Astrocyte of the cerebellum (primary cell): ENCODE measurements around the gene DOCK2.
"Not testable (repeated sequence)": the region's sequence is repeated elsewhere in the genome, so short reads cannot be mapped to it uniquely, and the experiment has no call there.

Experiments
- DNase-seq: peaks from one replicate; pipeline ENCODE4 v3.0.0-alpha.2; 2011; ENCODE audit warnings: low read depth
- H3K4me3 ChIP-seq: 2 replicates; pipeline ENCODE4 v1.5.1; 2011; ENCODE audit warnings: mild to moderate bottlenecking, low read depth, low read length, moderate library complexity
- in situ Hi-C: cut with HindIII; loops from 2 replicates; pipeline ENCODE4 v1.10.0; 2017; ENCODE audit warnings: low sequenced_read_pairs
- TF ChIP-seq, protein P1 (sequence below): IDR thresholded peaks from 2 replicates; pipeline ENCODE4 v1.5.1; 2012; ENCODE audit warnings: low read length, low read depth, moderate library complexity, mild to moderate bottlenecking; ENCODE audit errors: missing control alignments

DOCK2 gene

DNA sequence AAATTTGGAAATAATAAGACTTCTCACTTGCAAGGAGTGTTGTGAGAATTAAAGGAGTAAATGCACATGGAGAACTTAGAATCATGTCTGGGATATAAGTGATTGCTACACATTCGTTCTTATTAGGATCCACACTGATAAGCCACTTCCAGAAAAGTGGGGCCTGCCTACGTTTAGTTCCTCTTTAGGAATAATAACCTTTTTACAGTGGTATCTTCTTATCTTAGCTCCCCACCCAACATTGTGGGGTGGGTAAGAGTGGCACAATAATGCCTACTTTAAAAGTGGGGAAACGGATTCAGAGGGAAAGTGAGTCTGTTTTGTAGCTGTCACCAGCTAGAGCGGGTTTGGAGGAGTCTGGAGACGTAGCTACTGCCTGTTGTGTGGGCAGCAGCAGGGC, 16.0 kb downstream of the DOCK2 start:
- TF ChIP-seq, protein P1, sequence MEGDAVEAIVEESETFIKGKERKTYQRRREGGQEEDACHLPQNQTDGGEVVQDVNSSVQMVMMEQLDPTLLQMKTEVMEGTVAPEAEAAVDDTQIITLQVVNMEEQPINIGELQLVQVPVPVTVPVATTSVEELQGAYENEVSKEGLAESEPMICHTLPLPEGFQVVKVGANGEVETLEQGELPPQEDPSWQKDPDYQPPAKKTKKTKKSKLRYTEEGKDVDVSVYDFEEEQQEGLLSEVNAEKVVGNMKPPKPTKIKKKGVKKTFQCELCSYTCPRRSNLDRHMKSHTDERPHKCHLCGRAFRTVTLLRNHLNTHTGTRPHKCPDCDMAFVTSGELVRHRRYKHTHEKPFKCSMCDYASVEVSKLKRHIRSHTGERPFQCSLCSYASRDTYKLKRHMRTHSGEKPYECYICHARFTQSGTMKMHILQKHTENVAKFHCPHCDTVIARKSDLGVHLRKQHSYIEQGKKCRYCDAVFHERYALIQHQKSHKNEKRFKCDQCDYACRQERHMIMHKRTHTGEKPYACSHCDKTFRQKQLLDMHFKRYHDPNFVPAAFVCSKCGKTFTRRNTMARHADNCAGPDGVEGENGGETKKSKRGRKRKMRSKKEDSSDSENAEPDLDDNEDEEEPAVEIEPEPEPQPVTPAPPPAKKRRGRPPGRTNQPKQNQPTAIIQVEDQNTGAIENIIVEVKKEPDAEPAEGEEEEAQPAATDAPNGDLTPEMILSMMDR, result no peak
- H3K4me3 ChIP-seq, result no peak overlapping the region
- DNase-seq, result no peak
- in situ Hi-C loops, result no loop called here

DNA sequence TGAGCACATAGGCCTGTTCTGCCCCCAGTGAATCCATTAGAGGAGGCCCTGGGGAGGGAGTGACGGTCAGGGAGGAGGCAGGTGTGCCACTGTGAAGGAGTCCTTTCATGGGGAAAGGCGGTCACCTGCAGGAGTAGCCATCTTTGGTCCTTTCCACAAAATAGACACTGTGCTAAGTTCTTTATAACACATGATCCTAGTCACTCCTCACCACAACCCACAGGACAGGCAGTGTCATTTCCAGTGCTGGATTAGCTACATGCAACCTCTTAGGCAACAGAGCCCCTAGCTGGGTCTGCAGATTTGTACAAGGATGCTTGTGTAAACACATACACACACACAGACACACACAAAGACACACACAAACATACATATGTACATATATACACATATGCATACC, 18.3 kb downstream of the DOCK2 start:
- no peak overlapping the region for H3K4me3 ChIP-seq
- in situ Hi-C loops, result no loop called here
- TF ChIP-seq, protein P1, result no peak
- no peak for DNase-seq

DNA sequence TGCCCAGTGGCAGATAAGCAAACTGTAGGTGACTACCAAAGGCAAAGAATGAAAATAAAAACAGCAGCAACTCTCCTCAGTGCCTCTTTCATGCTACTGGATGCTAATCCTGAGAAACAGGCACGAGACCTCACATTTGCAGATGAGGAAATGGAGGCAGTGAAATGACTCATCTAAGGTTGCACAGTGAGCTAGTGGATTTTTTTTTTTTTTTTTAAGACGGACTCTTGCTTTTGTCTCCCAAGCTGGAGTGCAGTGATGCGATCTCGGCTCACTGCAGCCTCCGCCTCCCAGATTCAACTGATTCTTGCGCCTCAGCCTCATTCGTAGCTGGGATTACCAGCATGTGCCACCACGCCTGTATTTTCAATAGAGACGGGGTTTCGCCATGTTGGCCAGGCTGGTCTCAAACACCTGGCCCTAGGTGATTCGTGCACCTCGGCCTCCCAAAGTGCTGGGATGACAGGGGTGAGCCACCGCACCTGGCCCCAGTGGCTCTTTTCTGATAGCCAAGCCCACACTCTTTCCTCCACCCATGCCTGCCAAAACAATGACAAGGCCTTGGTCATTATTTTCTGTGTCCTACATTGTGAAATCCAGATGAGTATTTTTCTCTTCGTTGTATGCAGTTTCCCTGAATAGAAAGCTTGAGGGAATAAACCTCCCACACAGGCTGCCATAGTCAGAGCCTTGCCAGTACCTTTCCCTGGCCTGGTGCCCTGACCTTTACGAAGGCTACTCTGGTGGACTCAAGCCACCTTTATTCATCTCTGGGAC, 19.2 kb downstream of the DOCK2 start:
- TF ChIP-seq, protein P1, result no peak
- in situ Hi-C loops, result no loop called here
- H3K4me3 ChIP-seq, result no peak overlapping the region
- DNase-seq, result no peak

DNA sequence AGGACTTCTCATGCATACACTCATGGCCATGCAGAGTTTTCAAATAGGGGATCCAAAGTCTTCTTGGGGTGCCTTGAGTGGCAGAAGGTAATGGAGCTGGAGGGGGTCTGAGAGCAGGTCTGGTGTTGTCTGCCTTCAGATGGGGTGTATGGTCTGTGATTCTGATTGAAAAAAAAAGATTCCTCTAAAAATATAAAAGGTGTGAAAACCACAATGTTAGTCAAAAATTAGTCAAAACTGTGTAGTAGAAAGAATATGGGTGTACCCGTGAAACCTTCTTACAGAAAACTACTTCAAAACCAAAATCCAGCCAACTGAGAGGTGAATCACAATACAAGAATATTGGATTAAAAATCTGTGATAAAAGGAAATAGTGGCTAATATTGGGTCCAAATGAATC, 20.1 kb downstream of the DOCK2 start:
- H3K4me3 ChIP-seq, result no peak overlapping the region
- TF ChIP-seq, protein P1, result no peak
- in situ Hi-C loops, result no loop called here
- DNase-seq, result no peak

DNA sequence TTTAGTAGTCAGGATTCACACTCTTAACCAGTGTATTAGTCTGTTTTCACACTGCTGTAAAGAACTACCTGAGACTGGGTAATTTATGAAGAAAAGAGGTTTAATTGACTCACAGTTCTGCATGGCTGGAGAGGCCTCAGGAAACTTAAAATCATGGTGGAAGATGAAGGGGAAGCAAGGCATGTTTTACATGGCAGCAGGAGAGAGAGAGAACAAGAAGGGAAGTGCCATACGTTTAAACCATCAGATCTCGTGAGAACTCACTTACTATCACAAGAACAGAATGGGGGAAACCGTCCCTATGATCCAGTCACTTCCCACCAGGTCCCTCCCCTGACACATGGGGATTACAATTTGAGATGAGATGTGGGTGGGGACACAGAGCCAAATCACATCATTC, 25.4 kb downstream of the DOCK2 start:
- in situ Hi-C loops, DNase-seq, H3K4me3 ChIP-seq: not testable (repeated sequence)

DNA sequence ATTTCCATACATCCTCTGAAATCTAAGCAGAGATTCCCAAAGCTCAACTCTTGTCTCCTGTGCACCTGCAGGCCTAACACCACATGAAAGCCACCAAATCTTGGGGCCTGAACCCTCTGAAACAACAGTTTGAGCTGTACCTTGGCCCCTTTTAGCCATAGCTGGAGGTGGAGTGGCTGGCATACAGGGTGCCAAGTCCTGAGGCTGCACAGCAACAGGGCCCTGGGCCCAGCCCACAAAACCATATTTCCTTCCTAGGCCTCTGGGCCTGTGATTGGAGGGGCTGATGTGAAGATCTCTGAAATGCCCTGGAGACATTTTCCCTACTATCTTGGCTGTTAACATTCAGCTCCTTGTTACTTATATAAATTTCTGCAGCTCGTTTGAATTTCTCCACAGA, 26.5 kb downstream of the DOCK2 start:
- in situ Hi-C loops, result no loop called here
- no peak overlapping the region for H3K4me3 ChIP-seq
- TF ChIP-seq, protein P1, result no peak
- DNase-seq, result no peak

DNA sequence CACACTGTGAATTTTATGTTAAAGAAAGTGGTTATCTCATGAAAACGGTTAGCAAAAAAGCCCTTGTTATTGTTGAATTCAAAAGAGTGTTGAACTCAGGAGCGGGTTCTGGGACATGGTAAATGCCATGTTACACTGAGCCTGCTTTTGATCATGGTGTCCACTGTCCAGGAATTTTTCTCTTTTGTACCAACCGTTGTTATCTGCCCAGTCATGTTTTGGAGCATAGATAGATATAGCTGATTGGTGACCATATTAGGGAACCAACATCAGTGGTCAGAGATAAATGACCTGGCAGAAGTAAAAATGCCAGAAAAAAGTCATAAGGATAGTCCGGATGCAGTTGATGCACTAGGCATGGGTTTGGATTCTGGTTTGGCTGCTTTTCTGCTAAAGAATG, 29.3 kb downstream of the DOCK2 start:
- TF ChIP-seq, protein P1, result no peak
- no peak overlapping the region for H3K4me3 ChIP-seq
- in situ Hi-C loops, result no loop called here
- DNase-seq, result no peak
